ENCODE data around the gene NDST1. TPM values are rescaled to one million over a fixed set of nuclear protein-coding genes. Genes with fewer than 3 reads are reported as not detected.
A peak's percentile ranks its signal among the peaks of the same experiment; 100 is the strongest.

The NDST1 gene
- total RNA-seq, 2 experiments from 2014 or later: 1.1 to 1.6 TPM

- ATAC-seq (ENCODE audit: poor library complexity) (no peak), DNase-seq (peak in 4 of 14 experiments; percentile 29 to 42 (median 34))
- ChIA-PET POLR2A (no interaction called here), CTCF (no interaction called here)
- intact Hi-C loops (cut with DNase I, micrococcal nuclease): loop anchor here (5.0 kb wide), 3 partner anchors 101 to 484 kb away; no protein-coding TSS in a partner anchor
- H3K36me3 Mint-ChIP-seq (ENCODE audit: low read depth): no peaks in the 10 kb centered on the region
- no peak overlapping the region for H3K27ac ChIP-seq (ENCODE audit: low read depth in 1 of 2, low read length in 2 of 2)
- no peaks in the 10 kb centered on the region for H3K27me3 ChIP-seq (ENCODE audit: control insufficient read depth in 1 of 2, insufficient read depth in 2 of 2, low read length in 2 of 2)
- H3K4me3 Mint-ChIP-seq: no peak overlapping the region
- no peaks in the 10 kb centered on the region for H3K4me1 ChIP-seq (ENCODE audit: insufficient read depth, low read length)
- H3K9me3 ChIP-seq (ENCODE audit: control insufficient read depth in 1 of 2, insufficient read depth in 1 of 2, low read length in 2 of 2): no peaks in the 10 kb centered on the region
- no peaks in the 10 kb centered on the region for H3K36me3 ChIP-seq (ENCODE audit: insufficient read depth, low read length)
- no peaks in the 10 kb centered on the region for H3K9me3 Mint-ChIP-seq
- H3K27me3 Mint-ChIP-seq: no peaks in the 10 kb centered on the region
- TF ChIP-seq CTCF (IDR thresholded peaks at IDR 0.05): no peak
- H3K27ac Mint-ChIP-seq: no peak overlapping the region
- H3K4me1 Mint-ChIP-seq (ENCODE audit: low read depth): no peaks in the 10 kb centered on the region
- H3K4me3 ChIP-seq (ENCODE audit: low read length): no peak overlapping the region
Observed at GRCh38 chr5:150562832-150563231, 54.9 kb downstream of the NDST1 start.

GRCh38 chr5:150565868-150566267, 57.9 kb downstream of the NDST1 start:
- Histone ChIP-seq H3K27ac (ENCODE audit: low read depth in 1 of 2, low read length in 2 of 2) (no peak overlapping the region), H3K4me3 (ENCODE audit: low read length) (no peak overlapping the region), H3K36me3 (ENCODE audit: insufficient read depth, low read length) (no peaks in the 10 kb centered on the region), H3K4me1 (ENCODE audit: insufficient read depth, low read length) (no peaks in the 10 kb centered on the region), H3K27me3 (ENCODE audit: control insufficient read depth in 1 of 2, insufficient read depth in 2 of 2, low read length in 2 of 2) (no peaks in the 10 kb centered on the region), H3K9me3 (ENCODE audit: control insufficient read depth in 1 of 2, insufficient read depth in 1 of 2, low read length in 2 of 2) (no peaks in the 10 kb centered on the region)
- no peak for ATAC-seq (ENCODE audit: poor library complexity)
- POLR2A ChIA-PET: no interaction called here
- Mint-ChIP-seq H3K4me3 (no peak overlapping the region), H3K4me1 (ENCODE audit: low read depth) (no peaks in the 10 kb centered on the region), H3K27me3 (no peaks in the 10 kb centered on the region), H3K9me3 (no peaks in the 10 kb centered on the region), H3K36me3 (ENCODE audit: low read depth) (no peaks in the 10 kb centered on the region), H3K27ac (no peak overlapping the region)
- intact Hi-C loops (cut with DNase I, micrococcal nuclease): no loop called here
- DNase-seq: no peak
- CTCF ChIA-PET: interaction anchor here (0.9 kb wide), 1 partner anchor 115 kb away, joined by 3 read pairs; no protein-coding TSS in a partner anchor
- TF ChIP-seq CTCF (IDR thresholded peaks at IDR 0.05): no peak

- Histone ChIP-seq H3K27me3 (ENCODE audit: control insufficient read depth in 1 of 2, insufficient read depth in 2 of 2, low read length in 2 of 2) (no peaks in the 10 kb centered on the region), H3K27ac (ENCODE audit: low read depth in 1 of 2, low read length in 2 of 2) (no peak overlapping the region), H3K4me3 (ENCODE audit: low read length) (no peak overlapping the region), H3K4me1 (ENCODE audit: insufficient read depth, low read length) (no peaks in the 10 kb centered on the region), H3K36me3 (ENCODE audit: insufficient read depth, low read length) (no peaks in the 10 kb centered on the region), H3K9me3 (ENCODE audit: control insufficient read depth in 1 of 2, insufficient read depth in 1 of 2, low read length in 2 of 2) (no peaks in the 10 kb centered on the region)
- Mint-ChIP-seq H3K27ac (no peak overlapping the region), H3K9me3 (no peaks in the 10 kb centered on the region), H3K4me1 (ENCODE audit: low read depth) (no peaks in the 10 kb centered on the region), H3K27me3 (no peaks in the 10 kb centered on the region), H3K36me3 (ENCODE audit: low read depth) (no peaks in the 10 kb centered on the region), H3K4me3 (no peak overlapping the region)
- ChIA-PET POLR2A (no interaction called here), CTCF (no interaction called here)
- DNase-seq (no peak), ATAC-seq (ENCODE audit: poor library complexity) (no peak)
- intact Hi-C loops (cut with DNase I, micrococcal nuclease): no loop called here
- TF ChIP-seq CTCF (IDR thresholded peaks at IDR 0.05): no peak
Observed at GRCh38 chr5:150567031-150567717, 59.2 kb downstream of the NDST1 start.

Measured in CD4-positive, alpha-beta T cell (primary cell).